GM10248 (cell line): Measurements from ENCODE around the gene CHST11.

Experiments
- CTCF ChIA-PET: fragments of 300-600 bp; sonication (Branson Sonifier 250); formaldehyde crosslinking; extraction: SDS; loops from one replicate; lab custom pipeline; 2021; ENCODE audit warnings: antibody characterized with exemption; lab: Yijun Ruan, JAX
- POLR2A ChIA-PET: fragments of 350-650 bp; sonication (Branson Sonifier 250); formaldehyde crosslinking; extraction: SDS; loops from one replicate; lab custom pipeline; 2020; ENCODE audit warnings: antibody characterized with exemption; lab: Yijun Ruan, JAX
- DNase-seq: peaks from one replicate; pipeline ENCODE4 v3.0.0; 2012; ENCODE audit errors: extremely low spot score
- CTCF ChIP-seq: IDR thresholded peaks from 2 replicates; pipeline ENCODE4 v1.5.1; 2012; ENCODE audit warnings: mild to moderate bottlenecking, low read depth; ENCODE audit errors: extremely low read depth, missing control alignments, control extremely low read depth

The CHST11 gene

GRCh38 chr12:104768033-104768432, 311.3 kb downstream of the CHST11 start:
- ChIA-PET POLR2A (interaction anchor here (0.7 kb wide), 1 partner anchor 16 kb away, joined by 4 read pairs; no protein-coding TSS in a partner anchor), CTCF (interaction anchor here (0.8 to 2.7 kb wide), 5 partner anchors 11 to 37 kb away, joined by 3 to 11 read pairs (median 4); no protein-coding TSS in a partner anchor)
- TF ChIP-seq CTCF, result no peak
- no peak for DNase-seq

GRCh38 chr12:104769144-104769561, 312.4 kb downstream of the CHST11 start:
- ChIA-PET CTCF (interaction anchor here (0.7 to 2.7 kb wide), 9 partner anchors 7 to 45 kb away, joined by 3 to 11 read pairs (median 7); no protein-coding TSS in a partner anchor), POLR2A (no interaction called here)
- TF ChIP-seq CTCF, result no peak
- no peak for DNase-seq

GRCh38 chr12:104772336-104772735, 315.6 kb downstream of the CHST11 start:
- ChIA-PET POLR2A (no interaction called here), CTCF (interaction anchor here (1.1 kb wide), 1 partner anchor 18 kb away, joined by 8 read pairs; no protein-coding TSS in a partner anchor)
- no peak for DNase-seq
- no peak for TF ChIP-seq CTCF

GRCh38 chr12:104775731-104776231, 319.0 kb downstream of the CHST11 start:
- no peak for DNase-seq
- ChIA-PET POLR2A (no interaction called here), CTCF (interaction anchor here (1.3 to 1.4 kb wide), 2 partner anchors 15 to 18 kb away, joined by 3 to 7 read pairs; no protein-coding TSS in a partner anchor)
- TF ChIP-seq CTCF, result no peak

GRCh38 chr12:104779134-104779533, 322.4 kb downstream of the CHST11 start:
- CTCF ChIA-PET, result interaction anchor here (5.3 kb wide), 1 partner anchor 11 kb away, joined by 33 read pairs; no protein-coding TSS in a partner anchor
- POLR2A ChIA-PET, result no interaction called here
- DNase-seq, result no peak
- TF ChIP-seq CTCF, result no peak

GRCh38 chr12:104782296-104782695, 325.5 kb downstream of the CHST11 start:
- TF ChIP-seq CTCF, result no peak
- CTCF ChIA-PET, result interaction anchor here (1.1 to 5.3 kb wide), 3 partner anchors 8 to 19 kb away, joined by 4 to 33 read pairs (median 5); no protein-coding TSS in a partner anchor
- POLR2A ChIA-PET, result no interaction called here

More at GRCh38 chr12:104782296-104782695, 325.5 kb downstream of the CHST11 start:
- no peak for DNase-seq
